PFSK-1 (cell line): Measurements from ENCODE around the gene BCOR.

Experiments
- FOXP2 ChIP-seq: optimal IDR thresholded peaks from 2 replicates; pipeline ENCODE3; 2011; ENCODE audit warnings: borderline replicate concordance, control low read depth, inconsistent platforms; ENCODE audit not compliant: insufficient read depth; ENCODE audit errors: extremely low read length, extremely low read depth
- POLR2AphosphoS5 ChIP-seq: IDR thresholded peaks from 2 replicates; pipeline ENCODE4 v1.6.1; 2012; ENCODE audit warnings: low read depth, mild to moderate bottlenecking, control low read depth, low read length, moderate library complexity
- TAF1 ChIP-seq: IDR thresholded peaks from 2 replicates; pipeline ENCODE4 v1.6.1; 2012; ENCODE audit warnings: low read length, control low read depth, borderline replicate concordance; ENCODE audit not compliant: insufficient read depth
- TF ChIP-seq, protein P1 (sequence below), 2 experiments: IDR thresholded peaks; 2 replicates each; pipeline versions ENCODE4 v1.6.1 to v1.8.0; 2011 to 2012; ENCODE audit warnings: low read depth in 2 of 2, low read length in 2 of 2, control low read depth in 1 of 2, inconsistent platforms in 1 of 2, mild to moderate bottlenecking in 1 of 2, moderate library complexity in 1 of 2; ENCODE audit not compliant: insufficient read depth in 1 of 2

DNA sequence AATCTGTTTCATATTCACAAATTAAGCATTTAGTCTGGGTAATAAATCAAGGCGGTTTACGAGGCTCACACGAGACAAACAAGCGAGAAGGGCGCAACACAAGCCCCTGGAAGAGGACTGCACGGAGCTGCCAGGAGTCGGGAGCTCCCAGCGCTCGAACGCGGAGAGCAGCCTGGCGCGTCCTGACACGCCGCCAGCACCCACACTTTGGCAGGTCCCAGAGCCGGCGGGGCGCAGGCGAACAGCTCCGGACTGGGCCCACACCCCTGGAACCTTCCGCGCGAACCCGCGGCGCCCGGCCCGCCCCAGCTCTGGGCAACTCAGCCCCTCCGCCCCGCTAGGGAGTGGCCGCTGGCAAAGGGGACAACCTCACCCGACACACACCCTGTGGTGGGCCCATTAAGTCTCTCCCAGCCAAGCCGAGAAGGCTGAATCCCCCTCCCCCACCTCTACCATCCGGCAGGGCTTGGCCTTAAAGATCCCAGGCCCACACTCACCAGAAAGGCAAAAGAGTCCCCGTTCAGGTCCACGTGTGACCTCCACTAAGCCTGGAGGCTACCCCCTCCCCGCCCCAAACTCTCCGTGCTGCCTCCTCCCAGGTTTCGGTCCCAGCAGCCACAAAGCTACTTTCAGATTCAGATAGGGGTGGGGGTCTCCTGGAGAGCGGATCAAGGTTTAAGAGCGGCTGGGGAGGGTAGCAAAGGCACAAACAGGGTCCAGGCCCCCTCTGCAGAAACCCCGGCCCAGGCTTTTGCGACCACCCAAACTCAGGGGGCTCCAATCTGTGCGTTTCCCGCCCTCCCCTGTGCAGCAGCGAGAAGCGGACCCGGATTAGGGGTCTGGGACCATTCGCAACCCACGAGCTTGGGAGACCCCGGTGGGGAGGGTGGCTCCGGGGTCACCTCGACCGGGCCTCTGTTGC is 47.5 kb upstream of the BCOR start:
- TF ChIP-seq, protein P1, sequence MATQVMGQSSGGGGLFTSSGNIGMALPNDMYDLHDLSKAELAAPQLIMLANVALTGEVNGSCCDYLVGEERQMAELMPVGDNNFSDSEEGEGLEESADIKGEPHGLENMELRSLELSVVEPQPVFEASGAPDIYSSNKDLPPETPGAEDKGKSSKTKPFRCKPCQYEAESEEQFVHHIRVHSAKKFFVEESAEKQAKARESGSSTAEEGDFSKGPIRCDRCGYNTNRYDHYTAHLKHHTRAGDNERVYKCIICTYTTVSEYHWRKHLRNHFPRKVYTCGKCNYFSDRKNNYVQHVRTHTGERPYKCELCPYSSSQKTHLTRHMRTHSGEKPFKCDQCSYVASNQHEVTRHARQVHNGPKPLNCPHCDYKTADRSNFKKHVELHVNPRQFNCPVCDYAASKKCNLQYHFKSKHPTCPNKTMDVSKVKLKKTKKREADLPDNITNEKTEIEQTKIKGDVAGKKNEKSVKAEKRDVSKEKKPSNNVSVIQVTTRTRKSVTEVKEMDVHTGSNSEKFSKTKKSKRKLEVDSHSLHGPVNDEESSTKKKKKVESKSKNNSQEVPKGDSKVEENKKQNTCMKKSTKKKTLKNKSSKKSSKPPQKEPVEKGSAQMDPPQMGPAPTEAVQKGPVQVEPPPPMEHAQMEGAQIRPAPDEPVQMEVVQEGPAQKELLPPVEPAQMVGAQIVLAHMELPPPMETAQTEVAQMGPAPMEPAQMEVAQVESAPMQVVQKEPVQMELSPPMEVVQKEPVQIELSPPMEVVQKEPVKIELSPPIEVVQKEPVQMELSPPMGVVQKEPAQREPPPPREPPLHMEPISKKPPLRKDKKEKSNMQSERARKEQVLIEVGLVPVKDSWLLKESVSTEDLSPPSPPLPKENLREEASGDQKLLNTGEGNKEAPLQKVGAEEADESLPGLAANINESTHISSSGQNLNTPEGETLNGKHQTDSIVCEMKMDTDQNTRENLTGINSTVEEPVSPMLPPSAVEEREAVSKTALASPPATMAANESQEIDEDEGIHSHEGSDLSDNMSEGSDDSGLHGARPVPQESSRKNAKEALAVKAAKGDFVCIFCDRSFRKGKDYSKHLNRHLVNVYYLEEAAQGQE (IDR thresholded peaks at IDR 0.05; ENCODE audit: insufficient read depth in 1 of 2, low read depth in 2 of 2, low read length in 2 of 2), result no peak
- TF ChIP-seq POLR2AphosphoS5 (no peak), FOXP2 (no peak), TAF1 (no peak)
